ENCODE data around the gene TRIM39.

The TRIM39 gene

GRCh38 chr6:30345852-30346251 lies 19.1 kb downstream of the TRIM39 start:
- TF ChIP-seq, protein P1, sequence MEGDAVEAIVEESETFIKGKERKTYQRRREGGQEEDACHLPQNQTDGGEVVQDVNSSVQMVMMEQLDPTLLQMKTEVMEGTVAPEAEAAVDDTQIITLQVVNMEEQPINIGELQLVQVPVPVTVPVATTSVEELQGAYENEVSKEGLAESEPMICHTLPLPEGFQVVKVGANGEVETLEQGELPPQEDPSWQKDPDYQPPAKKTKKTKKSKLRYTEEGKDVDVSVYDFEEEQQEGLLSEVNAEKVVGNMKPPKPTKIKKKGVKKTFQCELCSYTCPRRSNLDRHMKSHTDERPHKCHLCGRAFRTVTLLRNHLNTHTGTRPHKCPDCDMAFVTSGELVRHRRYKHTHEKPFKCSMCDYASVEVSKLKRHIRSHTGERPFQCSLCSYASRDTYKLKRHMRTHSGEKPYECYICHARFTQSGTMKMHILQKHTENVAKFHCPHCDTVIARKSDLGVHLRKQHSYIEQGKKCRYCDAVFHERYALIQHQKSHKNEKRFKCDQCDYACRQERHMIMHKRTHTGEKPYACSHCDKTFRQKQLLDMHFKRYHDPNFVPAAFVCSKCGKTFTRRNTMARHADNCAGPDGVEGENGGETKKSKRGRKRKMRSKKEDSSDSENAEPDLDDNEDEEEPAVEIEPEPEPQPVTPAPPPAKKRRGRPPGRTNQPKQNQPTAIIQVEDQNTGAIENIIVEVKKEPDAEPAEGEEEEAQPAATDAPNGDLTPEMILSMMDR (IDR thresholded peaks at IDR 0.05; ENCODE audit: extremely low read depth, insufficient read depth, missing control alignments) = no peak
- DNase-seq (ENCODE audit: low spot score) = no peak
- in situ Hi-C loops (cut with MboI; ENCODE audit: low pct_unique_long_range_greater_than_20kb, low sequenced_read_pairs, unreplicated experiment) = no loop called here

DNA sequence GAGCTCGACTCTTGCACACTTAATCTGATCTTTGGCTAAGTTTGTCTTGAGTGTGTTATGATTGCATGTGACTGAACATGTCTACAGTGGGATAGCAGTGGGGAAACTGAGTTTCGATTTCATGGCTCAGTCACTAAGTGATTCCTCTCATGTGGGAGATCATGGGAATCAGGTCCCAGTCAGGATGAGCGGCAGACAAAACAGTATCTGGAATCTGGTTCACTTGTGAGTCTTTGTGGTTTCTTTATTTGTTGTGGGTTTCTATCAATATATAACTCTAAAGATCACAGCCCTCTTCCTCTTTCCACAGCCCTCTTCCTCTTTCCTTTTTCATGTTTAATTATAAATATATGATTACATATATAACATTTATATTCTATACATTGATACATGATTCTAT lies 22.2 kb downstream of the TRIM39 start:
- DNase-seq (ENCODE audit: low spot score) = no peak
- in situ Hi-C loops (cut with MboI; ENCODE audit: low pct_unique_long_range_greater_than_20kb, low sequenced_read_pairs, unreplicated experiment) = no loop called here
- TF ChIP-seq, protein P1 (IDR thresholded peaks at IDR 0.05; ENCODE audit: extremely low read depth, insufficient read depth, missing control alignments) = no peak

DNA sequence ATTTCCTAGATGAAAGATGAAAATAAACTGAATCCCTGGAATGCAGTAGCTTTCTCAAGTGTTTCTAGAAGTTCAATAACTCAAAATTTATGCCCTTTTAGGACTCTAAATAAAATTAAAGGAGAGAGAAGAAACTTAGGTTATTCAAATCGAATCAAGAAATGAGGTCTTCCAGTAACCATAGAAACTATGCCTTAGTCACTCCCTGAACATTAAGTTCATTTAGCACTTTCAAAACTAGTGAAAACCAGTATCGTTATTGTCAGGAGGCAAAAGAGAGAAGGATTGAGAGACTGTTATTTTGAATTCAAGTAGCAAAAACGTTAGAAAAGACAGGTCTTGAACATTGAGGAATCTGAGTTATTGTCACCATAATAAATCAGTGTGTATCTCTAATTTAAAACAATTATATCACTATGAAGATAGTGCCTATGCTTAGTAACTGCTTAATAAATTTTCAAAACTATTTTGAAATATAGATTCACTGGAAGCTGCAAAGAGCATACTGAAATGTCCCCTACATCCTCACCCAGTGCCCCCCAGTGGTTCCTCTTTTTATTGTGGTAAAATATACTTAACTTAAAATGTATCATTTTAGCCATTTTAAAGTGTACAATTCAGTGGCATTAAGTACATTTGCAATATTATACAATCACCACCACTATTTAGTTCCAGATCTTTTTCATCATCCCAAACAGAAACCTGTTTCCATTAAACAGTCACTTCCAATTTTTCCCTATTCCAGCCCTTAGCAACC lies 22.9 kb downstream of the TRIM39 start:
- TF ChIP-seq, protein P1 (IDR thresholded peaks at IDR 0.05; ENCODE audit: extremely low read depth, insufficient read depth, missing control alignments) = no peak
- in situ Hi-C loops (cut with MboI; ENCODE audit: low pct_unique_long_range_greater_than_20kb, low sequenced_read_pairs, unreplicated experiment) = no loop called here
- no peak for DNase-seq (ENCODE audit: low spot score)

GRCh38 chr6:30350524-30350923 lies 23.8 kb downstream of the TRIM39 start:
- TF ChIP-seq, protein P1 (IDR thresholded peaks at IDR 0.05; ENCODE audit: extremely low read depth, insufficient read depth, missing control alignments) = no peak
- in situ Hi-C loops (cut with MboI; ENCODE audit: low pct_unique_long_range_greater_than_20kb, low sequenced_read_pairs, unreplicated experiment) = no loop called here
- no peak for DNase-seq (ENCODE audit: low spot score)

GRCh38 chr6:30352550-30352949 lies 25.8 kb downstream of the TRIM39 start:
- no peak for DNase-seq (ENCODE audit: low spot score)
- TF ChIP-seq, protein P1 (IDR thresholded peaks at IDR 0.05; ENCODE audit: extremely low read depth, insufficient read depth, missing control alignments) = no peak
- in situ Hi-C loops (cut with MboI; ENCODE audit: low pct_unique_long_range_greater_than_20kb, low sequenced_read_pairs, unreplicated experiment) = no loop called here

DNA sequence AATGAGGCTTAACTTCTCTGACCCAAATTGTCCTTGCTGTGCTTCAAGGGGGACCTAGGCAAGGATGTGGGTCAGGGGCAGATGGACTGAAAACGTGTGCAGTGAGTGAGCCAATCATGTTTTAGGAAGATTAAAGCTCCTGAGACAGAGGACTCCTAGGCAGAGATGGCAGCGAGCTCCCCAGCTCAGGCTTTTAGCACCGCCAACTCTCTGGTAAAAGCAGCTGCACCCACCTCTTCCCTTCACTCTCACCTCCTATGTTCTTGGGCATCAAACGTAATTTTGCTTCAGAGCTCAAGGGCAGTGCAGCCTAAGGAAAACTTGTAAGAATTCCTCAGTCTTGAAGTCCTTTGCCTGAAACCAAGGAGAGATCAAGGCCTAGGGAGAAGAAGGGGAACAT lies 28.6 kb downstream of the TRIM39 start:
- DNase-seq (ENCODE audit: low spot score) = no peak
- in situ Hi-C loops (cut with MboI; ENCODE audit: low pct_unique_long_range_greater_than_20kb, low sequenced_read_pairs, unreplicated experiment) = no loop called here

More for the DNA sequence above, 28.6 kb downstream of the TRIM39 start:
- TF ChIP-seq, protein P1 (IDR thresholded peaks at IDR 0.05; ENCODE audit: extremely low read depth, insufficient read depth, missing control alignments) = no peak

All from GM13977 (cell line).